ENCODE measurements around the gene DEAF1. TPM values are rescaled to one million over a fixed set of nuclear protein-coding genes. Genes with fewer than 3 reads are reported as not detected.

DEAF1 gene
- total RNA-seq, 2 experiments from 2014 or later = 68.4 to 79.6 TPM

GRCh38 chr11:597166-597725 lies 97.8 kb downstream of the DEAF1 start:
- ChIA-PET POLR2A (no interaction called here), CTCF (no interaction called here)
- Histone ChIP-seq H3K27me3 (ENCODE audit: control insufficient read depth in 1 of 2, insufficient read depth in 2 of 2, low read length in 2 of 2) (no peaks in the 10 kb centered on the region), H3K4me3 (ENCODE audit: low read length) (no peak overlapping the region), H3K9me3 (ENCODE audit: control insufficient read depth in 1 of 2, insufficient read depth in 1 of 2, low read length in 2 of 2) (no peaks in the 10 kb centered on the region), H3K4me1 (ENCODE audit: insufficient read depth, low read length) (peaks cover 7% of the 10 kb centered on the region), H3K36me3 (ENCODE audit: insufficient read depth, low read length) (peaks cover 87% of the 10 kb centered on the region), H3K27ac (ENCODE audit: low read depth in 1 of 2, low read length in 2 of 2) (no peak overlapping the region)
- Mint-ChIP-seq H3K9me3 (no peaks in the 10 kb centered on the region), H3K4me3 (no peak overlapping the region), H3K27ac (peak overlapping the region; percentile 31), H3K36me3 (ENCODE audit: low read depth) (peaks cover 84% of the 10 kb centered on the region), H3K4me1 (ENCODE audit: low read depth) (no peaks in the 10 kb centered on the region), H3K27me3 (no peaks in the 10 kb centered on the region)
- TF ChIP-seq CTCF (IDR thresholded peaks at IDR 0.05) = no peak
- DNase-seq (peak in 1 of 14 experiments; percentile 29), ATAC-seq (ENCODE audit: poor library complexity) (no peak)
- intact Hi-C loops (cut with DNase I, micrococcal nuclease) = no loop called here

- POLR2A ChIA-PET = interaction anchor here (1.3 kb wide), 1 partner anchor 18 kb away, joined by 3 read pairs; no protein-coding TSS in a partner anchor
- Mint-ChIP-seq H3K27ac (peak overlapping the region; percentile 31), H3K27me3 (no peaks in the 10 kb centered on the region), H3K36me3 (ENCODE audit: low read depth) (peaks cover 82% of the 10 kb centered on the region), H3K4me1 (ENCODE audit: low read depth) (no peaks in the 10 kb centered on the region), H3K4me3 (no peak overlapping the region), H3K9me3 (no peaks in the 10 kb centered on the region)
- intact Hi-C loops (cut with DNase I, micrococcal nuclease) = no loop called here
- CTCF ChIA-PET = no interaction called here
- Histone ChIP-seq H3K4me1 (ENCODE audit: insufficient read depth, low read length) (peaks cover 7% of the 10 kb centered on the region), H3K4me3 (ENCODE audit: low read length) (no peak overlapping the region), H3K36me3 (ENCODE audit: insufficient read depth, low read length) (peaks cover 83% of the 10 kb centered on the region), H3K27me3 (ENCODE audit: control insufficient read depth in 1 of 2, insufficient read depth in 2 of 2, low read length in 2 of 2) (no peaks in the 10 kb centered on the region), H3K9me3 (ENCODE audit: control insufficient read depth in 1 of 2, insufficient read depth in 1 of 2, low read length in 2 of 2) (no peaks in the 10 kb centered on the region), H3K27ac (ENCODE audit: low read depth in 1 of 2, low read length in 2 of 2) (no peak overlapping the region)
- DNase-seq = peak in 1 of 14 experiments; percentile 48
- ATAC-seq (ENCODE audit: poor library complexity) = no peak
- TF ChIP-seq CTCF (IDR thresholded peaks at IDR 0.05) = no peak
Measured at GRCh38 chr11:596374-596773, 98.6 kb downstream of the DEAF1 start.

GRCh38 chr11:595400-595799 lies 99.6 kb downstream of the DEAF1 start:
- Mint-ChIP-seq H3K4me3 (no peak overlapping the region), H3K4me1 (ENCODE audit: low read depth) (no peaks in the 10 kb centered on the region), H3K27me3 (no peaks in the 10 kb centered on the region), H3K27ac (no peak overlapping the region), H3K9me3 (no peaks in the 10 kb centered on the region), H3K36me3 (ENCODE audit: low read depth) (peaks cover 89% of the 10 kb centered on the region)
- Histone ChIP-seq H3K4me1 (ENCODE audit: insufficient read depth, low read length) (peaks cover 7% of the 10 kb centered on the region), H3K27ac (ENCODE audit: low read depth in 1 of 2, low read length in 2 of 2) (no peak overlapping the region), H3K36me3 (ENCODE audit: insufficient read depth, low read length) (peaks cover 82% of the 10 kb centered on the region), H3K9me3 (ENCODE audit: control insufficient read depth in 1 of 2, insufficient read depth in 1 of 2, low read length in 2 of 2) (no peaks in the 10 kb centered on the region), H3K27me3 (ENCODE audit: control insufficient read depth in 1 of 2, insufficient read depth in 2 of 2, low read length in 2 of 2) (no peaks in the 10 kb centered on the region), H3K4me3 (ENCODE audit: low read length) (no peak overlapping the region)
- TF ChIP-seq CTCF (IDR thresholded peaks at IDR 0.05) = no peak
- ChIA-PET CTCF (interaction anchor here (0.5 kb wide), 1 partner anchor 71 kb away, joined by 4 read pairs; no protein-coding TSS in a partner anchor), POLR2A (interaction anchor here (1.3 kb wide), 1 partner anchor 19 kb away, joined by 3 read pairs; no protein-coding TSS in a partner anchor)
- ATAC-seq (ENCODE audit: poor library complexity) = no peak
- intact Hi-C loops (cut with DNase I, micrococcal nuclease) = no loop called here
- DNase-seq = no peak

Other genes with a start within 250 kb of the DEAF1 start
- 10 to 100 TPM; 15.2 to 18.4 TPM for gene PTDSS2, start 244.9 kb downstream of the DEAF1 start, total RNA-seq
- gene RNH1, start 188.0 kb downstream of the DEAF1 start, total RNA-seq = 100 to 1,000 TPM; 131 to 132 TPM
- gene HRAS, start 159.6 kb downstream of the DEAF1 start, total RNA-seq = 10 to 100 TPM; 23.7 to 23.9 TPM
- gene LRRC56, start 157.7 kb downstream of the DEAF1 start, total RNA-seq = 1 to 10 TPM; 2.4 TPM
- 10 to 100 TPM in 1 of 2 experiments, 1 to 10 TPM in 1; 8.2 to 10.3 TPM for gene LMNTD2, start 134.5 kb downstream of the DEAF1 start, total RNA-seq
- gene RASSF7, start 134.3 kb downstream of the DEAF1 start, total RNA-seq = 10 to 100 TPM; 14.1 to 15.7 TPM
- 10 to 100 TPM; 37.1 to 37.6 TPM for gene PHRF1, start 118.8 kb downstream of the DEAF1 start, total RNA-seq
- gene IRF7, start 79.3 kb downstream of the DEAF1 start, total RNA-seq = 10 to 100 TPM; 36.5 to 37.7 TPM
- gene CDHR5, start 70.3 kb downstream of the DEAF1 start, total RNA-seq = not detected
- not detected for gene SCT, start 68.0 kb downstream of the DEAF1 start, total RNA-seq
- gene DRD4, start 58.0 kb downstream of the DEAF1 start, total RNA-seq = under 1 TPM; 0.70 to 0.82 TPM
- 10 to 100 TPM; 21.0 to 22.0 TPM for gene TMEM80, start 594 bp upstream of the DEAF1 start, total RNA-seq
- 1 to 10 TPM; 3.5 to 4.0 TPM for gene EPS8L2, start 11.0 kb upstream of the DEAF1 start, total RNA-seq
- 10 to 100 TPM; 26.2 to 27.7 TPM for gene TALDO1, start 52.2 kb upstream of the DEAF1 start, total RNA-seq
- 10 to 100 TPM; 14.7 to 16.1 TPM for gene GATD1, start 82.3 kb upstream of the DEAF1 start, total RNA-seq
- gene CEND1, start 94.9 kb upstream of the DEAF1 start, total RNA-seq = not detected
- gene SLC25A22, start 103.1 kb upstream of the DEAF1 start, total RNA-seq = 10 to 100 TPM in 1 of 2 experiments, 1 to 10 TPM in 1; 9.1 to 11.1 TPM
- gene PIDD1, start 110.0 kb upstream of the DEAF1 start, total RNA-seq = 10 to 100 TPM; 32.6 to 33.0 TPM
- 1,000 to 10,000 TPM; 5,234 to 5,390 TPM for gene RPLP2, start 114.7 kb upstream of the DEAF1 start, total RNA-seq
- 100 to 1,000 TPM; 202 to 220 TPM for gene PNPLA2, start 123.7 kb upstream of the DEAF1 start, total RNA-seq
- under 1 TPM in 1 of 2 experiments, not detected in 1; 0.33 TPM for gene CRACR2B, start 132.7 kb upstream of the DEAF1 start, total RNA-seq
- 10 to 100 TPM; 20.2 to 20.8 TPM for gene CD151, start 137.7 kb upstream of the DEAF1 start, total RNA-seq
- gene POLR2L, start 147.3 kb upstream of the DEAF1 start, total RNA-seq = 10 to 100 TPM; 19.6 to 19.8 TPM
- gene TSPAN4, start 147.6 kb upstream of the DEAF1 start, total RNA-seq = 1 to 10 TPM; 1.6 to 2.0 TPM
- gene CHID1, start 215.6 kb upstream of the DEAF1 start, total RNA-seq = 10 to 100 TPM; 17.1 to 22.8 TPM
- gene AP2A2, start 230.6 kb upstream of the DEAF1 start, total RNA-seq = 10 to 100 TPM; 45.9 to 46.6 TPM

Data from CD4-positive, alpha-beta T cell (primary cell).